Astrocyte (in vitro differentiated cells and primary cell): ENCODE data around the gene HAS3. TPM values are rescaled to one million over a fixed set of nuclear protein-coding genes. Genes with fewer than 3 reads are reported as not detected.

Source experiments
- DNase-seq: peaks from one replicate; pipeline ENCODE4 v3.0.0-alpha.2; 2010; ENCODE audit warnings: low read depth
- FAIRE-seq: peaks from 2 replicates; lab custom pipeline; 2011; peaks lifted over from hg19 to GRCh38; lab: Jason Lieb, UNC
- H2AFZ ChIP-seq: 2 replicates; pipeline ENCODE4 v1.6.0; 2012; ENCODE audit warnings: low read depth, low read length, inconsistent platforms
- H3K27ac ChIP-seq: 2 replicates; pipeline ENCODE4 v1.5.1; 2011; ENCODE audit warnings: low read depth, low read length, inconsistent platforms
- H3K27me3 ChIP-seq: 2 replicates; pipeline ENCODE4 v1.6.0; 2011; ENCODE audit warnings: low read length, inconsistent platforms; ENCODE audit not compliant: insufficient read depth
- H3K36me3 ChIP-seq: 2 replicates; pipeline ENCODE4 v1.5.1; 2011; ENCODE audit warnings: low read length, inconsistent platforms; ENCODE audit not compliant: insufficient read depth
- H3K4me1 ChIP-seq: 2 replicates; pipeline ENCODE4 v1.5.1; 2011; ENCODE audit warnings: low read length, inconsistent platforms; ENCODE audit not compliant: insufficient read depth
- H3K4me2 ChIP-seq: 2 replicates; pipeline ENCODE4 v1.6.0; 2012; ENCODE audit warnings: low read length, inconsistent platforms
- H3K4me3 ChIP-seq: 2 replicates; pipeline ENCODE4 v1.5.1; 2011; ENCODE audit warnings: low read depth, mild to moderate bottlenecking, low read length, inconsistent platforms; ENCODE audit not compliant: insufficient read depth
- H3K79me2 ChIP-seq: 2 replicates; pipeline ENCODE4 v1.6.0; 2012; ENCODE audit warnings: mild to moderate bottlenecking, low read length, inconsistent platforms; ENCODE audit not compliant: insufficient read depth
- H3K9ac ChIP-seq: 2 replicates; pipeline ENCODE4 v1.6.0; 2012; ENCODE audit warnings: mild to moderate bottlenecking, low read length, inconsistent platforms
- H3K9me3 ChIP-seq: 2 replicates; pipeline ENCODE4 v1.5.1; 2012; ENCODE audit warnings: low read depth, mild to moderate bottlenecking, low read length, inconsistent platforms; ENCODE audit not compliant: insufficient read depth
- H4K20me1 ChIP-seq: 2 replicates; pipeline ENCODE4 v1.6.0; 2012; ENCODE audit warnings: low read length, inconsistent platforms; ENCODE audit not compliant: insufficient read depth
- H3K27ac Mint-ChIP-seq: one replicate; pipeline ENCODE4 v1.8.0; 2021; ENCODE audit warnings: mild to moderate bottlenecking, mixed read lengths; ENCODE audit not compliant: unreplicated experiment
- H3K27me3 Mint-ChIP-seq: one replicate; pipeline ENCODE4 v1.8.0; 2021; ENCODE audit warnings: low read depth, mixed read lengths; ENCODE audit not compliant: unreplicated experiment
- H3K36me3 Mint-ChIP-seq: one replicate; pipeline ENCODE4 v1.8.0; 2021; ENCODE audit warnings: low read depth, mixed read lengths; ENCODE audit not compliant: unreplicated experiment
- H3K4me1 Mint-ChIP-seq: one replicate; pipeline ENCODE4 v1.8.0; 2021; ENCODE audit warnings: low read depth, mixed read lengths; ENCODE audit not compliant: unreplicated experiment
- H3K4me3 Mint-ChIP-seq: one replicate; pipeline ENCODE4 v1.8.0; 2021; ENCODE audit warnings: mild to moderate bottlenecking, moderate library complexity, mixed read lengths; ENCODE audit not compliant: unreplicated experiment
- H3K9me3 Mint-ChIP-seq: one replicate; pipeline ENCODE4 v1.8.0; 2021; ENCODE audit warnings: mild to moderate bottlenecking, mixed read lengths; ENCODE audit not compliant: unreplicated experiment
- EZH2 ChIP-seq: IDR thresholded peaks from 2 replicates; pipeline ENCODE4 v1.6.1; 2012; ENCODE audit warnings: mild to moderate bottlenecking, low read length, inconsistent platforms; ENCODE audit not compliant: insufficient read depth
- total RNA-seq: library from RNA; stranded (reverse); gene quantifications from 2 replicates; pipeline ENCODE4 v1.2.1, GENCODE V29; 2021
- TF ChIP-seq, protein P1 (sequence below): IDR thresholded peaks from 2 replicates; pipeline ENCODE4 v1.5.1; 2011; ENCODE audit warnings: low read depth, mild to moderate bottlenecking, inconsistent platforms, low read length, moderate library complexity; ENCODE audit not compliant: insufficient read depth

HAS3 gene
- total RNA-seq, 1 donor from 2014 or later: 2.0 TPM

GRCh38 chr16:69071036-69071435 lies 34.4 kb upstream of the HAS3 start:
- FAIRE-seq (no peak), DNase-seq (no peak)
- Histone ChIP-seq H4K20me1 (no peaks in the 10 kb centered on the region), H3K4me3 (no peak overlapping the region), H3K4me1 (peaks cover 18% of the 10 kb centered on the region), H2AFZ (no peak overlapping the region), H3K27me3 (no peaks in the 10 kb centered on the region), H3K9ac (no peak overlapping the region), H3K9me3 (no peaks in the 10 kb centered on the region), H3K79me2 (no peaks in the 10 kb centered on the region), H3K4me2 (no peak overlapping the region), H3K36me3 (no peaks in the 10 kb centered on the region), H3K27ac (no peak overlapping the region)
- peaks cover 3% of the 10 kb centered on the region for H3K36me3 Mint-ChIP-seq
- no peaks in the 10 kb centered on the region for H3K9me3 Mint-ChIP-seq
- no peak overlapping the region for H3K27ac Mint-ChIP-seq
- H3K4me1 Mint-ChIP-seq: peaks cover 19% of the 10 kb centered on the region
- H3K27me3 Mint-ChIP-seq: no peaks in the 10 kb centered on the region
- H3K4me3 Mint-ChIP-seq: no peak overlapping the region
- TF ChIP-seq, protein P1, sequence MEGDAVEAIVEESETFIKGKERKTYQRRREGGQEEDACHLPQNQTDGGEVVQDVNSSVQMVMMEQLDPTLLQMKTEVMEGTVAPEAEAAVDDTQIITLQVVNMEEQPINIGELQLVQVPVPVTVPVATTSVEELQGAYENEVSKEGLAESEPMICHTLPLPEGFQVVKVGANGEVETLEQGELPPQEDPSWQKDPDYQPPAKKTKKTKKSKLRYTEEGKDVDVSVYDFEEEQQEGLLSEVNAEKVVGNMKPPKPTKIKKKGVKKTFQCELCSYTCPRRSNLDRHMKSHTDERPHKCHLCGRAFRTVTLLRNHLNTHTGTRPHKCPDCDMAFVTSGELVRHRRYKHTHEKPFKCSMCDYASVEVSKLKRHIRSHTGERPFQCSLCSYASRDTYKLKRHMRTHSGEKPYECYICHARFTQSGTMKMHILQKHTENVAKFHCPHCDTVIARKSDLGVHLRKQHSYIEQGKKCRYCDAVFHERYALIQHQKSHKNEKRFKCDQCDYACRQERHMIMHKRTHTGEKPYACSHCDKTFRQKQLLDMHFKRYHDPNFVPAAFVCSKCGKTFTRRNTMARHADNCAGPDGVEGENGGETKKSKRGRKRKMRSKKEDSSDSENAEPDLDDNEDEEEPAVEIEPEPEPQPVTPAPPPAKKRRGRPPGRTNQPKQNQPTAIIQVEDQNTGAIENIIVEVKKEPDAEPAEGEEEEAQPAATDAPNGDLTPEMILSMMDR: no peak

DNA sequence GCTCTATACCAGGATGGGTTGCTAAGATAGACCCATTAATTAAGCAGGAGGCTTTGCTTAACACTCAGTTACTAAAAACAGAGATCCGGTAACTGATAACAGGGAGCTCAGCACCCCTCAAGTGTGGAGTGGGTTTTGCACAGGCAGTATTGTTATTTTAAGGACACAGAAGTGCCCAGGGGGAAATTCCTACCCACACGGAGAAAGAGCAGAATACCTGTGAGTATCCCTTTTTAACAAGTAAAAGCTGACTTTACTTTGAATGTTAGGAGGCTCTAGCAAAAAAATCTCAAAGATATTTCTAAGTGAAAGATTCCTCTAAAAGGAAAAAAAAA lies 32.8 kb upstream of the HAS3 start:
- Mint-ChIP-seq H3K4me3 (no peak overlapping the region), H3K36me3 (peaks cover 3% of the 10 kb centered on the region), H3K27ac (no peak overlapping the region), H3K9me3 (no peaks in the 10 kb centered on the region), H3K27me3 (no peaks in the 10 kb centered on the region), H3K4me1 (peaks cover 19% of the 10 kb centered on the region)
- Histone ChIP-seq H2AFZ (no peak overlapping the region), H3K36me3 (no peaks in the 10 kb centered on the region), H3K9ac (peak overlapping the region; percentile 4), H3K79me2 (no peaks in the 10 kb centered on the region), H3K4me1 (peaks cover 22% of the 10 kb centered on the region), H4K20me1 (no peaks in the 10 kb centered on the region), H3K27me3 (no peaks in the 10 kb centered on the region), H3K4me3 (no peak overlapping the region), H3K9me3 (no peaks in the 10 kb centered on the region), H3K4me2 (no peak overlapping the region), H3K27ac (no peak overlapping the region)
- FAIRE-seq: no peak
- TF ChIP-seq, protein P1: no peak
- no peak for TF ChIP-seq EZH2
- no peak for DNase-seq

DNA sequence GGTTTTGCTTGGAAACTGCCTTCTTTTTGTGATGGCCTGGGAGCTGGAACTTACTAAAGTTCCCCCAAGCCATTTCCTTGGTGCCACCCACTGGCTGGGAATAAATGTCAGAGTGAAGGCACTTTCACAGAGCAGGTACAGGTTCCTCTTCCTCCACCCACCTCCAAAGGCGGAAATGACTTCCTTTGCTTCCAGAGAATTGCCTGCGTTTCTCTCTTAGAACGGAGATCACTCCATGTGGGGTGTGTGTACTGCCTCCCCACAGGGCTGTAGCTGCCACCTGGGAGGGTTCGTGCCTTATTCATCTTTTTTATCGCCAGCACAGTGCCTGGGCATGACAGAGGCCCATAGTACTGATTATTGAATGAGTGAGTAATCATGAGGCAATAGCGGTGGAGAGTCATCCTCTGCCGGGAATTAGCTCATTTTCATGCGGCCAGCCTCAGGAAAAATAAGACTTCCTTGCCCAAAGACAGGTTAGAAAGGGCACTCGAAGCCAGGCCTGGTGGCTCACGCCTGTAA lies 32.2 kb upstream of the HAS3 start:
- no peak overlapping the region for H3K4me3 Mint-ChIP-seq
- H3K4me1 Mint-ChIP-seq: peaks cover 19% of the 10 kb centered on the region
- DNase-seq (peak; percentile 91), FAIRE-seq (no peak)
- Histone ChIP-seq H4K20me1 (no peaks in the 10 kb centered on the region), H2AFZ (no peak overlapping the region), H3K4me2 (peak overlapping the region; percentile 62), H3K79me2 (no peaks in the 10 kb centered on the region), H3K36me3 (no peaks in the 10 kb centered on the region), H3K27me3 (no peaks in the 10 kb centered on the region), H3K4me1 (peaks cover 22% of the 10 kb centered on the region), H3K9ac (peak overlapping the region; percentile 35), H3K9me3 (no peaks in the 10 kb centered on the region), H3K27ac (peak overlapping the region; percentile 70), H3K4me3 (no peak overlapping the region)
- H3K9me3 Mint-ChIP-seq: no peaks in the 10 kb centered on the region
- peaks cover 3% of the 10 kb centered on the region for H3K36me3 Mint-ChIP-seq
- TF ChIP-seq, protein P1: no peak
- no peak for TF ChIP-seq EZH2
- peak overlapping the region; percentile 89 for H3K27ac Mint-ChIP-seq
- no peaks in the 10 kb centered on the region for H3K27me3 Mint-ChIP-seq
